GM18868 (cell line): ENCODE results near the gene NDST1.

Experiments used
- ATAC-seq: cut with Tn5 transposase; IDR thresholded peaks from one replicate; pipeline ENCODE4 v1.9.1; 2021; ENCODE audit warnings: mild to moderate bottlenecking, moderate library complexity; ENCODE audit not compliant: unreplicated experiment

The NDST1 gene

DNA sequence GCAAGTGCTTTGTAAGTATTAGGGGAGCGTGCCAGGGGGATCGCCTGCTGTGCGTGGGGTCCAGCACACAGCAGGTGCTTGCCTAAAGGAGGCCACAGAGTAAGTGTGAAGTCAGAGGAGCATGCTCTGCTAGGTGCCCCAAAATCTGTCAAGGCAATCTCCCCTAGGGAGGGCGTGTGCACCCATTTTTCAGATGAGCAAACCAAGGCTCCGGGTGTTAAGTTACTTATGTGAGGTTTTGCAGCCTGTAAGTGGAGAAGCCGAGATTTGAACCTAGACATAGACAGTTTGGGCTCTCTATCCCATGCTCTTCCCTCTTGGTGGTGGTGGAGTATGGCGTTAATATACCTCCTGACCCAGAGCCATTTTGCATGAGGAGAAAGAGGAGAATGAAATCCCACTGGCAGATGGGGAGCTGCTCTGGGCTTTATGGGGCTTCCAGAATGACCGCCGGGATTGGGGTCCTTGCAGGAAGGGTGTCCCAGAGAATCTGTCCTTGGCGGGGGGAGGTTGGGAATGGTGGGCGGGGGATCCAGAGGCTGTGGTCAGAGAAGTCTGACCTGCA, 14.1 kb downstream of the NDST1 start:
- no peak for ATAC-seq

DNA sequence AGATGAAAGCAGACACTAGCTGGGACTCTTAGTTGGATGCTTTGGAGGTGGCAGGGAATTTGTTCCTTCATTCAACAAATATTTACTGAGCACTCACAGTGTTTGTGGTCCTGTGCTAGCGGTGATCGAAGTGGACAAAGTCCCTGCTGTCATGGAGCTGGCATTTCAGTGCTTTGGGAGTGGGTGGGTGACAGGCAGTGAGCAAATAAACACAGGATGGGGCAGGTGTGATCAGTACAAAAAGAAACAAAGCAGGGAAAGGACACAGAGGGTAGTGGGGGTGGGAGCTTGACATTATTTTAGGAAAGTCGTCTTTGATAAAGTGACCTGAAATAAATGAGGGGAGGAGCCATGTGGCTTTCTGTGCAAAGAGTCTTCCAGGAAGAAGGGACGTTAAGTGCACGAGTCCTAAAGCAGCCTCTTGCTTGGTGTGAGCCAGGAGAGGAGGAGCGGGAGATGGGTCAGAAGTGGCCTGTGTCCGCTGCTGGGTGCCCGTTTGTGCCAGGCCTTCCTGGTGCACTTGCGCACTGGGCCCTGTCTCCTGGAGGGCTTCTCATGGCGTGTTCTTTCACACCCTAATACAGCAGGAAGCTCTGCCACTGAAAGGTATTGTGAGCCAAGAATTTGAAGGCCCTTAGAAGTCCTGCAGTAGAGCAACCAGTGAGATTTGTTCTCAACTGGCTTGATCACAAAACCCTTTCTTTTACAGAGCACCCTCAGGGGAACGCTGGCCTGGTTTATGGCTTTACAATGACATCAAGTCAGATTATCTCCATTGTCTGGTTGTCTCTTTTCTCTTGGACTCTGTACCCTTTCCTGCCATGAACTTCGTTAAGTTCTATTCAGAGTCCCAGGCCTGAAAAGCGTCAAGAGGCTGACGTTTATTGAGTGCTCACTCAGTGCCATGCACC, 14.8 kb downstream of the NDST1 start:
- ATAC-seq: no peak

GRCh38 chr5:150523472-150524350, 15.8 kb downstream of the NDST1 start:
- ATAC-seq: no peak

- no peak for ATAC-seq
Measured at GRCh38 chr5:150525163-150525562, 17.2 kb downstream of the NDST1 start.

- no peak for ATAC-seq
Measured at GRCh38 chr5:150525781-150526180, 17.9 kb downstream of the NDST1 start.

DNA sequence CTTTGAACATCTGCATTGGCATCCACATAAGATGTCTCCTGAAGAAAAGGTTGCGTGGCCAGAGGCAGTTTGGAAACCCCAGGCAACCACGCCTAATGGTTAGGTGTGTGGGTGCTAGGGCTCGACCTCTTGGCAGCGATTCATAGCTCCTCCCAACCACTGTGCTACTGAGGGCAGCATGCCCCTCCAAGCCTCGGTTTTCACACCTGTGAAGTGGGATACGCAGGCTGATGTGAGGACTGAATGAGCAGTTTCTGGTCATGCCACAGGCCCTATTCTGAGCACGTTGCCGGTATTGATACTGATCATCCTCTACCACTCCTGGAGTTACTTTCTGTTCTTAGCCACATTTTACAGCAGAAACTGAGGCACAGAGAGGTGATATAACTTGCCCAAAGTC, 19.1 kb downstream of the NDST1 start:
- no peak for ATAC-seq

DNA sequence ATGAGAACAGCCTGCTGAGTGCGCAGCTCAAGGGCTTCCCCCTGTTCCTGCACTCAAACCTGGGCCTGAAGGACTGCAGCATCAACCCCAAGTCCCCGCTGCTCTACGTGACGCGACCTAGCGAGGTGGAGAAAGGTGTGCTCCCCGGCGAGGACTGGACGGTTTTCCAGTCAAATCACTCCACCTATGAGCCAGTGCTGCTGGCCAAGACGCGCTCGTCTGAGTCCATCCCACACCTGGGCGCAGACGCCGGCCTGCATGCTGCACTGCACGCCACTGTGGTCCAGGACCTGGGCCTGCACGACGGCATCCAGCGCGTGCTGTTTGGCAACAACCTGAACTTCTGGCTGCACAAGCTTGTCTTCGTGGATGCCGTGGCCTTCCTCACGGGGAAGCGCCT, 19.9 kb downstream of the NDST1 start:
- ATAC-seq: no peak

- ATAC-seq: no peak
Measured at GRCh38 chr5:150528924-150529546, 21.1 kb downstream of the NDST1 start.

- no peak for ATAC-seq
Measured at GRCh38 chr5:150529555-150529954, 21.6 kb downstream of the NDST1 start.

DNA sequence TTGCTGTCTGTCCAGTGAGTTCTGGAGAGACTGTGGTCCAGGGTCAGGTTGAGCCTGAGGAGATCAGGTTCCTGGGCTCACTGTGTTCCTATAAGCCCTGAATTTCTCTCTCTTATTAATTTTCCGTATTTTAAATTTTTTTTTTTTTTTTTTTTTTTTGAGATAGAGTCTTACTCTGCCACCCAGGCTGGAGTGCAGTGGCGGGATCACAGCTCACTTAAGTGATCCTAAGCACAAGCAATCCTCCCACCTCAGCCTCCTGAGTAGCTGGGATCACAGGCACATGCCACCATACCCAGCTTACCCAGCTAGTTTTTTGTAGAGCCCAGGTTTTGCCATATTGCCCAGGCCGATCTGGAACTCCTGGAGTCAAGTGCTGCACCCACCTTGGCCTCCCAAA, 22.5 kb downstream of the NDST1 start:
- no peak for ATAC-seq

DNA sequence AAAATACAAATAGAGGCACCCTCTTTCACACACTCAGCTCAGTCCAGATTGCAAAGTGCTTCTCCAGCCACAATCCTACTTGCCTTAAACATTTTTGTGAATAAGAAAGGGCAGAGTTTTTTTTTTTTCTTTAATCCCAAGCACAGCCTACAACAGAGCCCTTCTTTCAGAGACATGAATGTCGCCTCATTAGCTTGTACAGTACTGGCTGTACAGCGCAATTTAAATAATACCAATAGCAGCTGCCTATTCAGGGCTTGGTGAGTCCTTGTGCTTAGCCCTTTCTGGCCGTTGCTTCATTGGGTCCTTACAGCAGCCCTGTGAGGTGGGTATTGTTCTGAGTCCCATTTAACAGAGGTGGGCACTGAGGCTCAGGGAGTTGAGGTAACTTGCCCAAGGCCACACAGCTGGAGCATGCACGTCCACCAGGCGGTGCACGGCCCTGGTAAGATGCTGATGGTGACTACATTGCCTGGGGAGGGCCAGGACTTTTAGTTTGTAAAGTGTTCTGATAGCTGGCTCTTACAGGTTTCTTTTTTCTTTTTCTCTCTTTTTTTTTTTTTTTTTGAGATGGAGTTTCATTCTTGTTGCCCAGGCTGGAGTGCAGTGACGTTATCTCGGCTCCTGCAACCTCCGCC, 23.1 kb downstream of the NDST1 start:
- no peak for ATAC-seq

DNA sequence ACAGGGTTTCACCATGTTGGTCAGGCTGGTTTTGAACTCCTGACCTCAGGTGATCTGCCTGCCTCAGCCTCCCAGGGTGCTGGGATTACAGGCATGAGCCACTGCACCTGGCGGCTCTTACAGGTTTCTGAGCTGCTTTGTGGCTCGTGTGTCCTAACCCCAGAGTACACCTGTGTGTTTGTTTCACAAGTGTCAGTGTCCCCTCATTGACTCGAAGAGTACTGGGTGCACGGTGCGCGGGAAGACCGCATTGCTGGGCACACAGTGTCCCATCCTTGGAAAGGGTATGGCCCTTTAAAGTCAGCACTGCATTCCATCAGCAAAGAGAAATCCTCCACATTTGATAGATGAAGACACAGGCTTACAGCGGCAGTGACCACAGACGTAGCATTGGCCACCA, 23.8 kb downstream of the NDST1 start:
- ATAC-seq: no peak

DNA sequence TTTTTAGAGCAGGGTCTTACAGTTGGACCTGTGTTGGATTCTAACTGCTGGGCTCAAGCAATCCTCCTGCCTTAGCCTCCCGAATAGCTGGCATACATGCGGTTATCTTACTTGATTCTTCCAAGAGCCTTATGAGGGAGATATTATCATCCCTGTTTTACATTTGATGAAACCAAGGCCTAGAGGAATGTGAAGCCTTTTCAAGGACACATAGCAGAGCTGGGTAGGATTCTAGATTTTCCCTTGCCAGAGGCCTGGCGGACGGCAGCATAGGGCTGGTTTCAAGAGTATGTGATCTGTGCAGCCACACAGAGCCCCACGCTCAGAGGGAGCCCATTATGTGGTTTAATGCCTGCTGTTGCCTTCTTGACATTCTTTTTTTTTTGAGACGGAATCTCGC, 24.2 kb downstream of the NDST1 start:
- no peak for ATAC-seq

DNA sequence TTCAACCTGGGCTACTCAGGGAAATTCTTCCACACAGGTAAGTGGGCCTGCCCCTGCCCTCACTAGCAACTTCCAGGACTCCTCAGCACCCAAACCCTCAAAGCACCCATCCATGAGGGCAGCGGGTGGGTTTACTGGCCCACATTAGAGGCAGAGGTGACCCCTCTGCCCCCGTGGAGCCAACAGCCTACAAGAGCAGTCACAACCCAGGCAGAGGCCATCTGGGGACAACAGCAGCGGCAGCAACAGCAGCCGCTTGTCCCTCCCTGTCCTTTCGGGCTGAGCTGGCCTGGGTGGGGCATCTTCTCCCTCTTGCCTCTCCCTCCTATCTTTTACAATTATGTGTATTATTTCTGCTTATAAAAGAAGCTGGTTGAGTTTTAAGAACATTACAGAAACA, 25.1 kb downstream of the NDST1 start:
- no peak for ATAC-seq

GRCh38 chr5:150534811-150535210, 26.9 kb downstream of the NDST1 start:
- ATAC-seq: no peak

GRCh38 chr5:150535611-150536010, 27.7 kb downstream of the NDST1 start:
- ATAC-seq: no peak

GRCh38 chr5:150538007-150538917, 30.3 kb downstream of the NDST1 start:
- ATAC-seq: no peak

- ATAC-seq: no peak
Measured at GRCh38 chr5:150539206-150539605, 31.3 kb downstream of the NDST1 start.

DNA sequence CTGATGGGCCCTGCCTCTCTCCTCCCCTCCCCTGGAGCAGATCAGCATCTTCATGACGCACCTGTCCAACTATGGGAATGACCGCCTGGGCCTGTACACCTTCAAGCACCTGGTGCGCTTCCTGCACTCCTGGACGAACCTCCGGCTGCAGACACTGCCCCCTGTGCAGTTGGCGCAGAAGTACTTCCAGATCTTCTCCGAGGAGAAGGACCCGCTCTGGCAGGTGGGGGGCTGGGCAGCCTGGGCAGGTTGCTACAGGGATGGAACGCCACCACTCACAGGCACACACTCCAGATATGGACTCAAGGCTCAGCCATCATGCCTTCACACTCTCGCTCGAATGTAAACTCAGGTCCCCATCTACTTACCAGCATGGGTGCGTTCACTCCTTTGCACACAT, 32.1 kb downstream of the NDST1 start:
- no peak for ATAC-seq
